Small intestine (tissue), 7 donors: ENCODE measurements around the gene CXCL17. TPM values are rescaled to one million over a fixed set of nuclear protein-coding genes. Genes with fewer than 3 reads are reported as not detected.

ENCODE experiments used
- DNase-seq, 2 donors: peaks; one replicate each; pipeline versions ENCODE4 v3.0.0 to v3.0.0-alpha.2; 2013
- FAIRE-seq: peaks from 2 replicates; lab custom pipeline; 2012; peaks lifted over from hg19 to GRCh38; lab: Jason Lieb, UNC
- H3K27ac ChIP-seq, 3 donors: one replicate each; pipeline ENCODE4 v1.5.1; 2013; ENCODE audit warnings: low read length in 2 of 3, mild to moderate bottlenecking in 2 of 3, control low read depth in 1 of 3, inconsistent platforms in 1 of 3, low read depth in 1 of 3, moderate library complexity in 1 of 3
- H3K27me3 ChIP-seq, 3 donors: one replicate each; pipeline ENCODE4 v1.6.1; 2013; ENCODE audit warnings: low read length in 3 of 3, inconsistent platforms in 1 of 3; ENCODE audit not compliant: control insufficient read depth in 3 of 3, insufficient read depth in 3 of 3
- H3K36me3 ChIP-seq, 3 donors: one replicate each; pipeline ENCODE4 v1.6.1; 2013; ENCODE audit warnings: low read length in 3 of 3, inconsistent platforms in 1 of 3, low read depth in 1 of 3, mild to moderate bottlenecking in 1 of 3, moderate library complexity in 1 of 3; ENCODE audit not compliant: control insufficient read depth in 3 of 3, insufficient read depth in 2 of 3
- H3K4me1 ChIP-seq, 3 donors: one replicate each; pipeline ENCODE4 v1.6.1; 2013; ENCODE audit warnings: low read length in 2 of 3, inconsistent platforms in 1 of 3, low read depth in 1 of 3, mild to moderate bottlenecking in 1 of 3, moderate library complexity in 1 of 3; ENCODE audit not compliant: control insufficient read depth in 3 of 3, insufficient read depth in 2 of 3
- H3K4me3 ChIP-seq, 3 donors: one replicate each; pipeline ENCODE4 v1.5.1; 2013; ENCODE audit warnings: low read length in 3 of 3, control low read depth in 1 of 3, inconsistent platforms in 1 of 3, low read depth in 1 of 3, mild to moderate bottlenecking in 1 of 3, moderate library complexity in 1 of 3
- H3K9me3 ChIP-seq, 2 donors: one replicate each; pipeline ENCODE4 v1.6.1; 2013; ENCODE audit warnings: low read depth in 1 of 2, low read length in 1 of 2; ENCODE audit not compliant: control insufficient read depth in 2 of 2, insufficient read depth in 1 of 2
- WGBS, 3 donors: extraction: QIAGEN DNeasy Blood & Tissue Kit; methylation state at CpG; one replicate each; pipeline ENCODE4 v1.1.7; 2013; 5-methylcytosine and 5-hydroxymethylcytosine counted together
- polyA plus RNA-seq, 4 donors: library from polyadenylated mRNA; stranded (reverse) in 3 of 4; unstranded in 1 of 4; fragments of 200-250 nt in 3 of 4; fragments of 120-200 nt in 1 of 4; gene quantifications; one replicate each; pipeline versions ENCODE4 v1.2.1 to v1.2.3, GENCODE V29; 2013
- donor health status: healthy with polysubstance abuse.
- donor health status: control.
- donor health status: control.
- donor health status: Bipolar disorder and iron deficiency.
- donor health status: healthy.

Gene CXCL17
- polyA plus RNA-seq, 4 donors = 0.12 to 1.6 (median 0.89) TPM

DNA sequence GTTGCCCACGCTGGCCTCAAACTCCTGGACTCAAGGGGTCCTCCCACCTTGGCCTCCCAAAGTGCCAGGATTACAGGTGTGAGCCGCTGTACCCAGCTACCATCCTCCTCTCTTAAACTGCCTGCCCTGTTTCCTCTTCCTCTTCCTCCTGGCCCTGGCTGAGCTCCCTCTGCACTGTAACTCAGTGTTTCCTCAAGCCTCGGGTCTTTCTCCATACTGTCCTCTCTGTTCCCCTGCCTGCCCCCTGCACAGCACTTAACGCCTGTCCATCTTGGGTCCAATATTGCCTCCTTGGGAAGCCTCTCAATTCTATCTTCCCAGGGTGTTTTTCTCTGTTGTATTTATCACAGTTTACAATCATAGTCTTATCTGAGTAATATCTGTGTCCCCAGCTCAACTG, 21.6 kb downstream of the CXCL17 start:
- Histone ChIP-seq H3K4me1 (peaks cover 3 to 39% (median 10%) of the 10 kb centered on the region in 3 donors), H3K9me3 (peaks cover 0 to 7% of the 10 kb centered on the region in 2 donors), H3K4me3 (no peak overlapping the region), H3K36me3 (peaks cover 0 to 10% (median 0%) of the 10 kb centered on the region in 3 donors), H3K27ac (peak overlapping the region in 1 of 3 donors; percentile 4), H3K27me3 (no peaks in the 10 kb centered on the region)
- WGBS, 3 donors = 68 to 83% (median 80%) methylated on average over 4 of the region's 4 CpGs
- DNase-seq (no peak), FAIRE-seq (no peak)

DNA sequence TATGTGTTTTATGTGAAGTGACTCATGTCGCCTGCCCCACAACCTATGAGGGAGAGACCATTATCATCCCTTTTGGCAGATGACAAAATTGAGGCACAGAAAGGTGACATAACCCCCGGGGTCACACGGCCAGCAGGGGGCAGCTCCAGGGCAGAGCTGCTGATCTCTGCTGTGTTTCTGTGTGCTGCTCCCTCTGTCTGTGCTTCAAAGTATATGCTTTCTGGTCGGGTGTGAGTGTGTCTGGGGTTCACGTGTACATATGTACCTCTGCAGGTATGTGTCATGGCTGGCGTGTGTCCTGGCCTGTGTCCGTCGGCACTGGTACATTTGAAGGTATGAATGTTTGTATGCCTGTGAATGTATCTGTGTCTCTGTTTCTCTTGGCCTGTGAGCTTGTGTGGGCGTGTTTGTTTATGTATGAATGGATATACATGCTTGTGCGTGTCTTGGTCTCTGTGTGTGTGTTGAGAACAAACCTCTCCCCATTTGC, 22.6 kb downstream of the CXCL17 start:
- H3K9me3 ChIP-seq = peaks cover 0 to 7% of the 10 kb centered on the region in 2 donors
- no peak for FAIRE-seq
- no peaks in the 10 kb centered on the region for H3K27me3 ChIP-seq
- H3K4me3 ChIP-seq = no peak overlapping the region
- H3K27ac ChIP-seq = peak overlapping the region in 1 of 3 donors; percentile 42
- H3K4me1 ChIP-seq = peaks cover 3 to 39% (median 10%) of the 10 kb centered on the region in 3 donors
- peaks cover 0 to 10% (median 0%) of the 10 kb centered on the region in 3 donors for H3K36me3 ChIP-seq
- 37 to 38% (median 37%) methylated on average over 10 of the region's 10 CpGs for WGBS, 3 donors
- peak; percentile 64 to 75 for DNase-seq

DNA sequence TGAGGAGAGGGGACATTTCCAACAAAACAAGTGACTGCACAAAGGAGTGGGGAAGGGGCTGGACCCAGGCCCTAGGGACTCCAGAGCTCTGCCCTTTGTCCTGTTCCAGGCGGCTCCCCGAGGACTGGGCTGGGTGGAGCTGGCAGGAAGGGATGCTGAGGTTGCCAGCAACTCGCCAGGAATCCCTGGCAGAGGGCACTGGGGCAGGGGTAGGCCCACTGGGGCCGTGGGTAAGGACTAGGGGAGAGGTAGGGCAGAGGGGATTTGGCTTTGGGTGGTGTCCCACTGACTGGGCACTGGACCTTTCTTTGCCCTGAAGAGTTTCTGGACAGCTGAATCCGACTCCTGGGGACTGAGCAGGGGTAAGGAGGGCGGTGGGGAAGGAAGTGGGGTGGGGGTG, 23.4 kb downstream of the CXCL17 start:
- peaks cover 0 to 13% (median 0%) of the 10 kb centered on the region in 3 donors for H3K36me3 ChIP-seq
- peaks cover 0 to 5% of the 10 kb centered on the region in 2 donors for H3K9me3 ChIP-seq
- 34 to 58% (median 47%) methylated on average over 6 of the region's 6 CpGs for WGBS, 3 donors
- no peak overlapping the region for H3K27ac ChIP-seq
- peaks cover 3 to 31% (median 10%) of the 10 kb centered on the region in 3 donors for H3K4me1 ChIP-seq
- no peak for DNase-seq
- no peaks in the 10 kb centered on the region for H3K27me3 ChIP-seq
- H3K4me3 ChIP-seq = no peak overlapping the region
- no peak for FAIRE-seq

DNA sequence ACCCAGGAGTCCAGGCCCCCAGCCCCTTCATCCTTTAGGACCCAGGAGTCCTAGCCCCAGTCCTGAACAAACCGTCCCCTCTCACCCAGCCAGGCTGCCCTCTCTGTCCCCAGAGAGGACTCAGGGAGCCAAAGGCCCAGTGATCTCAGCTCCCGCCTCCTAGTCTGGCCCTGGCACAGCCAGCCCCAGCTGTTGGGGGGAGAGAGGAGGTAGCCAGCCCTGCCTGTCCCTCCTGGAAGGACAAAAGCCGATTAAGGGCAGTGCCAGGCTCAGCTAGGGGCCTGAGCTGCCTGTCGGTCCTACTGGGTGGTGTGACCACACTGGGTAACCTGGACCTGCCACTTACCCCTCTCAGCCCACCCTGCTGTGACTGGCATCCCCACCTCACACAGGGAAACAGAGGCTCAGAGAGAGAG, 30.1 kb downstream of the CXCL17 start:
- Histone ChIP-seq H3K36me3 (peaks cover 0 to 44% (median 0%) of the 10 kb centered on the region in 3 donors), H3K9me3 (no peaks in the 10 kb centered on the region), H3K27ac (no peak overlapping the region), H3K27me3 (no peaks in the 10 kb centered on the region), H3K4me3 (no peak overlapping the region), H3K4me1 (peaks cover 0 to 4% (median 0%) of the 10 kb centered on the region in 3 donors)
- FAIRE-seq = no peak
- WGBS, 3 donors = 53 to 74% (median 73%) methylated on average over 4 of the region's 4 CpGs
- DNase-seq = no peak

DNA sequence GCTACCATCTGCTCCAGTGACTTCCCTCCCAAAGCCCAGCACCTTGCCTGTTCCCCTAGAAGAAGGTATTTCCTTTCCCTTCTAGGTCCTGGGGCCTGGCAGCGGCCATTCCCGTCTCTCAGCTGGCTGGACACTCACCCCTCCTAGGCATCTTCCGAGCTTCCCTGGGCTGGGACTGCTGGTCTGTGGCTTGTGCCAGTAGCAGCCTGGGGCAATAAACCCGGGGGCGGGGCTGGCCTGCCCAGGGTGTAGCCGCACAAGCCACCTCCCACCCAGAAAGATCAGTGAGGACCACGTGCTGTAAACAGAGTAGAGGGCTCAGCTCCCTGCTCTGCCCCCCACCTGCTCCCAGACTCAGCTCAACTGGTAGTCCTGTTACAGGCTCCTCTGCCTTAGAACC, 30.5 kb downstream of the CXCL17 start:
- Histone ChIP-seq H3K36me3 (peaks cover 0 to 49% (median 0%) of the 10 kb centered on the region in 3 donors), H3K27me3 (no peaks in the 10 kb centered on the region), H3K27ac (no peak overlapping the region), H3K4me1 (peaks cover 0 to 4% (median 0%) of the 10 kb centered on the region in 3 donors), H3K4me3 (no peak overlapping the region), H3K9me3 (no peaks in the 10 kb centered on the region)
- peak; percentile 29 to 32 for DNase-seq
- no peak for FAIRE-seq
- WGBS, 3 donors = 25 to 52% (median 38%) methylated on average over 7 of the region's 7 CpGs

DNA sequence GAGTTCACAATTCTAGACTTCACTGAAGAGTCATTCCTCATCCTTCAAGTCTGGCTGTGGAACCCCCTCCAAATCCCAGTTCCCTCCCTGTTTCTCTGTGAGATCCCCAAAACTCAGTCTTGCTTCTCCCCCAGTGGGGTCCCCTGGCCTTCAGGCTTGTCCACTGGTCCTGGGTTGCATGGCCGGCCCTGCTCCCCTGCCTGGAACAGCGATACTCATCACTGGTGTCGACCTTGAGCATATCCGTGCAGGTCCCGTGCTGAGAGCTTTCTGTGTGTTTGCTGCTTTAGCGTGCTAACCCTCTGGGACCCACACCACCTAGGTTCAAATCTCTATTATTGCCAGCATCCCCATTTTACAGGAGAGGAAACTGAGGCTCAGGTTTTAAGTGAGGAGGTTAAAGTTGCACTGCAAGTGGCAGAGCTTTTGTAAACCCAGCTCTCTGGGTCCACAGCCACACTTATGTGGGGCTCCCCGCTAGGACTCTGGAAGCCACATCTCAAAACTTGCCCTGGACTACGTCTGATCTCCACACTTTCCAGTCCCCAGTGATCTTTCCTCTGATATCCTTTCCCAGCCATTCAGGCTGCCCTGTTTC, 31.1 kb downstream of the CXCL17 start:
- no peak overlapping the region for H3K27ac ChIP-seq
- 90 to 94% (median 93%) methylated on average over 8 of the region's 8 CpGs for WGBS, 3 donors
- H3K4me1 ChIP-seq = peaks cover 0 to 4% (median 0%) of the 10 kb centered on the region in 3 donors
- FAIRE-seq (no peak), DNase-seq (no peak)
- no peak overlapping the region for H3K4me3 ChIP-seq
- H3K27me3 ChIP-seq = no peaks in the 10 kb centered on the region
- H3K9me3 ChIP-seq = no peaks in the 10 kb centered on the region
- peaks cover 0 to 54% (median 0%) of the 10 kb centered on the region in 3 donors for H3K36me3 ChIP-seq

DNA sequence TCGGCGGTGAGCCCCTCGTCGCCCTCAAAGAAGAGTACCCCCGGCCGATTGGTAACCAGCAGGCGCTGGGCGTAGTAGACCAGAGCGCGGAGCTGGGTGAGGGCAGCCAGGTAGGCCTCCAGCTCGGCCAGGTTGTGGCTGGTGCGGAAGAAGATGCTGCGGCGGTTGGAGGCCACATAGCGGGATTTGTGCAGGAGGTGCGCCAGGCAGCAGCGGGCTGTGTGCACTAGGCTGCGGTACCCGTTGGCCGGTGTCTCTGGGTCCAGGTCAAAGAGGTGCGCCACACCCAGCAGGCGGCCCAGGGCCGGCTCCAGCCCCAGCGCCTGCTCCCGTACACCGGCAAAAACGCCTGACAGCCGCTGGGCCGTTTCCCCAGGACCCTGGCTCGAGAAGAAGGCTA, 32.4 kb downstream of the CXCL17 start:
- H3K4me1 ChIP-seq = peaks cover 0 to 4% (median 0%) of the 10 kb centered on the region in 3 donors
- no peaks in the 10 kb centered on the region for H3K9me3 ChIP-seq
- no peaks in the 10 kb centered on the region for H3K27me3 ChIP-seq
- no peak overlapping the region for H3K27ac ChIP-seq
- H3K4me3 ChIP-seq = no peak overlapping the region
- H3K36me3 ChIP-seq = peaks cover 0 to 67% (median 0%) of the 10 kb centered on the region in 3 donors
- FAIRE-seq (no peak), DNase-seq (no peak)
- 91 to 94% (median 94%) methylated on average over 27 to 30 of the region's 30 CpGs for WGBS, 3 donors

DNA sequence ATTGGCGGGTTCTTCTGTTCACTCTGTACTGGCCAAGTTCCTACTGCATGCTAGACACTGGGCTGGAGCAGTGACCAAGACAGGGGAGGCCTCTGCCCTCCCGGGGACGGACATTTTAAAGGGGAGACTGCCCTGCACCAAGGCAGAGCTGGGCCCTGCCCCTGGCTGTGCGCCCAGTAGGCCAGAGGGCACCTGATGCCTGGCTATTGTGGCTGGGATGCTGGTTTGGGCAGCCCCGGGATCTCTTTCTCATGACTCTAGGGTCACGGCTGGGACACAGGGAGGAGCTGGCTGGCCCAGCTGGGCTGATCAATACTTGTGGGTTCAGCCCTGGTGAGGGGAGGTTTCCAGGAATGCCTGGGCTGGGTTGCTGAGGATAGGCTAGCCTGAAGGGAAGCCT, 33.3 kb downstream of the CXCL17 start:
- 47 to 56% (median 51%) methylated on average over 6 of the region's 6 CpGs for WGBS, 3 donors
- FAIRE-seq = no peak
- Histone ChIP-seq H3K9me3 (no peaks in the 10 kb centered on the region), H3K36me3 (peaks cover 0 to 73% (median 0%) of the 10 kb centered on the region in 3 donors), H3K4me1 (peaks cover 0 to 4% (median 0%) of the 10 kb centered on the region in 3 donors), H3K27me3 (no peaks in the 10 kb centered on the region), H3K27ac (no peak overlapping the region), H3K4me3 (no peak overlapping the region)
- no peak for DNase-seq
